K562 (cell line): ENCODE results near the gene MFSD6. TPM values are rescaled to one million over a fixed set of nuclear protein-coding genes. Genes with fewer than 3 reads are reported as not detected.

Experiments
- ATAC-seq: fragments of 200-7000 bp; cut with Tn5 transposase; 3 replicates; pipeline ENCODE4 v1.9.1; 2020; ENCODE audit warnings: moderate library complexity
- BruUV-seq: library from RNA; stranded (reverse); fragments of 400-500 nt; replicated peaks from 2 replicates; lab custom pipeline; 2021; lab: Mats Ljungman, UMichigan
- CTCF ChIA-PET: fragments of 300-600 bp; formaldehyde crosslinking; extraction: SDS; loops from one replicate; lab custom pipeline; 2021; ENCODE audit warnings: low intra/inter-chr PET ratio; lab: Yijun Ruan, JAX
- POLR2A ChIA-PET: fragments of 300-600, 350-650 bp; sonication (Branson Sonifier 250); formaldehyde crosslinking; extraction: SDS; loops from one replicate; lab custom pipeline; 2021; ENCODE audit warnings: antibody characterized with exemption, inconsistent platforms; lab: Yijun Ruan, JAX
- DNase-seq, 4 experiments: peaks; one replicate each; pipeline versions ENCODE4 v3.0.0 to v3.0.0-alpha.2; 2011 to 2018; ENCODE audit warnings: low spot score in 3 of 4, mixed read lengths in 3 of 4; ENCODE audit errors: extremely low read depth in 1 of 4
- FAIRE-seq: peaks from 2 replicates; lab custom pipeline; 2011; peaks lifted over from hg19 to GRCh38; lab: Jason Lieb, UNC
- H2AFZ ChIP-seq: 2 replicates; pipeline ENCODE4 v1.6.0; 2011; ENCODE audit warnings: low read depth, low read length, control low read depth, inconsistent platforms
- H3K27ac ChIP-seq: fragments of 200-600 bp; 3 replicates; pipeline ENCODE4 v1.8.0; 2011; ENCODE audit warnings: low read depth, mild to moderate bottlenecking, control low read depth, inconsistent platforms, low read length, moderate library complexity, mixed read lengths; ENCODE audit errors: extremely low read depth
- H3K27me3 ChIP-seq, 2 experiments: fragments of 300-600 bp in 1 of 2; 2 replicates in 1 of 2; 3 replicates in 1 of 2; pipeline versions ENCODE4 v1.6.0 to v1.8.0; 2011; ENCODE audit warnings: inconsistent platforms in 2 of 2, low read length in 2 of 2, mild to moderate bottlenecking in 1 of 2, mixed read lengths in 1 of 2, moderate library complexity in 1 of 2; ENCODE audit not compliant: control insufficient read depth in 2 of 2, insufficient read depth in 2 of 2
- H3K36me3 ChIP-seq: fragments of 300-600 bp; 3 replicates; pipeline ENCODE4 v1.8.0; 2011; ENCODE audit warnings: mild to moderate bottlenecking, low read length, inconsistent platforms; ENCODE audit not compliant: control insufficient read depth, insufficient read depth
- H3K4me1 ChIP-seq, 2 experiments: fragments of 200-600 bp in 1 of 2; replicated peaks in 1 of 2; 2 replicates in 1 of 2; 3 replicates in 1 of 2; pipeline versions ENCODE4 v1.5.1 to v1.8.0; 2011; ENCODE audit warnings: inconsistent platforms in 2 of 2, low read length in 2 of 2, mild to moderate bottlenecking in 1 of 2, mixed read lengths in 1 of 2, moderate library complexity in 1 of 2; ENCODE audit not compliant: control insufficient read depth in 2 of 2, insufficient read depth in 2 of 2
- H3K4me2 ChIP-seq: 2 replicates; pipeline ENCODE4 v1.6.1; 2011; ENCODE audit warnings: low read length, control low read depth, inconsistent platforms, mixed read lengths; ENCODE audit not compliant: insufficient read depth
- H3K4me3 ChIP-seq: fragments of 200-600 bp; sonication (generic), shearing (Covaris generic); 2 replicates; pipeline ENCODE4 v1.5.1; 2016; ENCODE audit warnings: control low read depth, inconsistent platforms
- H3K79me2 ChIP-seq: fragments of 200-600 bp; 3 replicates; pipeline ENCODE4 v1.8.0; 2011; ENCODE audit warnings: low read length, inconsistent platforms; ENCODE audit not compliant: control insufficient read depth, insufficient read depth
- H3K9ac ChIP-seq, 2 experiments: 2 replicates each; pipeline versions ENCODE4 v1.6.0 to v1.6.1; 2011; ENCODE audit warnings: low read depth in 2 of 2, low read length in 2 of 2, control low read depth in 1 of 2, inconsistent platforms in 1 of 2, mild to moderate bottlenecking in 1 of 2, mixed read lengths in 1 of 2; ENCODE audit not compliant: insufficient read depth in 1 of 2
- H3K9me1 ChIP-seq: one replicate; pipeline ENCODE4 v1.6.0; 2011; ENCODE audit warnings: inconsistent platforms, mild to moderate bottlenecking, low read length, moderate library complexity; ENCODE audit not compliant: control insufficient read depth, insufficient read depth
- H3K9me3 ChIP-seq: replicated peaks from 2 replicates; pipeline ENCODE4 v1.5.1; 2011; ENCODE audit warnings: low read depth, low read length, inconsistent platforms; ENCODE audit not compliant: control insufficient read depth, insufficient read depth
- H4K20me1 ChIP-seq: replicated peaks from 2 replicates; pipeline ENCODE4 v1.6.1; 2011; ENCODE audit warnings: low read length, inconsistent platforms, mixed read lengths; ENCODE audit not compliant: control insufficient read depth, insufficient read depth
- BRD9 ChIP-seq: fragments of 450-650 bp; IDR thresholded peaks from 2 replicates; pipeline ENCODE4 v1.6.1; 2018; ENCODE audit warnings: low read depth; ENCODE audit not compliant: partially characterized antibody
- CREB5 ChIP-seq: fragments of 250-450 bp; sonication (Bioruptor Pico); IDR thresholded peaks from 2 replicates; pipeline ENCODE4 v1.5.0; 2020; ENCODE audit warnings: mild to moderate bottlenecking
- FOXJ2 ChIP-seq: fragments of 200-800 bp; sonication (Bioruptor generic); IDR thresholded peaks from 2 replicates; pipeline ENCODE4 v1.6.1; 2016; ENCODE audit warnings: missing genetic modification characterization, missing compliant biosample characterization
- NCOR1 ChIP-seq: fragments of 450-650 bp; IDR thresholded peaks from 2 replicates; pipeline ENCODE4 v1.6.1; 2016; ENCODE audit warnings: mild to moderate bottlenecking, moderate library complexity
- RFX1 ChIP-seq: fragments of 450-650 bp; IDR thresholded peaks from 2 replicates; pipeline ENCODE4 v1.6.1; 2016; ENCODE audit warnings: mild to moderate bottlenecking, moderate library complexity
- SMARCA5 ChIP-seq: fragments of 450-650 bp; IDR thresholded peaks from 2 replicates; pipeline ENCODE4 v1.6.1; 2016
- SPI1 ChIP-seq: IDR thresholded peaks from 2 replicates; pipeline ENCODE4 v1.6.1; 2011; ENCODE audit warnings: low read depth, low read length, control low read depth, borderline replicate concordance
- TAF1 ChIP-seq: IDR thresholded peaks from 2 replicates; pipeline ENCODE4 v1.6.1; 2011; ENCODE audit warnings: mild to moderate bottlenecking, low read length, moderate library complexity; ENCODE audit not compliant: insufficient read depth, control insufficient read depth, severe bottlenecking; ENCODE audit errors: extremely low read depth
- WGBS: fragments of 100-300 bp; shearing (Covaris generic); methylation state at CpG from one replicate; pipeline ENCODE4 v1.1.6; 2016; ENCODE audit warnings: low coverage, mixed read lengths; ENCODE audit not compliant: insufficient coverage; ENCODE audit errors: missing lambda C conversion rate; 5-methylcytosine and 5-hydroxymethylcytosine counted together
- in situ Hi-C: fragments of 300-500 bp; cut with MboI; formaldehyde crosslinking; loops from 4 replicates; pipeline ENCODE4 v1.15.0; 2018; ENCODE audit warnings: inconsistent platforms, mixed read lengths
- intact Hi-C: fragments of 100-400 bp; cut with micrococcal nuclease; formaldehyde crosslinking; loops from 2 replicates; pipeline ENCODE4 v1.14.2; 2022
- polyA plus RNA-seq, 8 experiments: library from polyadenylated mRNA; depleted of rRNA in 4 of 8; stranded (reverse) in 5 of 8; unstranded in 3 of 8; fragments of >200 nt; fragmentation: Nextera tagmentation in 2 of 8; fragmentation: Illumina TruSeq in 1 of 8; extraction: Ambion mirVana in 2 of 8; extraction: Trizol in 1 of 8; gene quantifications; 2 replicates each; pipeline versions ENCODE4 v1.2.1 to v1.2.3, GENCODE V29; 2011 to 2014; ENCODE audit warnings: inconsistent platforms in 1 of 8, missing spikeins in 1 of 8
- total RNA-seq, 7 experiments: library from RNA; depleted of rRNA in 6 of 7; stranded (reverse); fragments of >200 nt in 6 of 7; fragmentation: Illumina TruSeq in 2 of 7; extraction: Trizol in 2 of 7; gene quantifications; 2 replicates each; pipeline versions ENCODE4 v1.2.1 to v1.2.3, GENCODE V29; 2011 to 2021; ENCODE audit warnings: low replicate concordance in 1 of 7

Gene MFSD6
- total and polyA plus RNA-seq, 9 of the 15 experiments (the other 6 are each of a cell fraction or from before 2014, with no cell fraction given), result 1.1 to 7.9 (median 4.4) TPM

GRCh38 chr2:190469771-190470170, 61.6 kb downstream of the MFSD6 start:
- BruUV-seq, result no TSS peak
- Histone ChIP-seq H4K20me1 (no peaks in the 10 kb centered on the region), H3K27ac (peak overlapping the region; percentile 22; the same call in 1 of the 3 replicates), H3K27me3 (no peaks in the 10 kb centered on the region), H3K4me2 (no peak overlapping the region), H3K79me2 (no peaks in the 10 kb centered on the region; the same call in 2 of the 3 replicates), H3K4me3 (no peak overlapping the region), H3K9me3 (peaks cover 3% of the 10 kb centered on the region; the same call in 1 of the 2 replicates), H3K4me1 (peaks cover 16 to 43% of the 10 kb centered on the region in 2 experiments)
- CTCF ChIA-PET, result no interaction called here
- FAIRE-seq (no peak), ATAC-seq (peak; percentile 63), DNase-seq (peak; percentile 17 to 42 (median 33))
- intact Hi-C loops, result loop anchor here (10.0 kb wide), 1 partner anchor 65 kb away; the partner anchor contains the start of gene MFSD6
- 76% methylated on average over 2 of the region's 2 CpGs for WGBS
- TF ChIP-seq CREB5 (CRISPR knock-in tag) (no peak), NCOR1 (no peak), RFX1 (peak; percentile 42), SMARCA5 (no peak), BRD9 (no peak), TAF1 (no peak), SPI1 (no peak), FOXJ2 (peak; percentile 98)
- TF ChIP-seq, all 486 proteins: peak for 2
- in situ Hi-C loops, result no loop called here
- H3K9ac ChIP-seq, result no peak overlapping the region
- H3K9me1 ChIP-seq, result no peaks in the 10 kb centered on the region
- H3K36me3 ChIP-seq, result no peaks in the 10 kb centered on the region
- H2AFZ ChIP-seq, result no peak overlapping the region
- POLR2A ChIA-PET, result interaction anchor here (1.0 to 1.7 kb wide), 2 partner anchors 10 to 17 kb away, joined by 4 to 9 read pairs; no protein-coding TSS in a partner anchor
